ENCODE measurements around the gene RANBP10. TPM values are rescaled to one million over a fixed set of nuclear protein-coding genes. Genes with fewer than 3 reads are reported as not detected.
"Not testable (repeated sequence)": the region's sequence is repeated elsewhere in the genome, so short reads cannot be mapped to it uniquely, and the experiment has no call there.

The RANBP10 gene
- total RNA-seq, 2 experiments from 2014 or later = 23.2 to 24.3 TPM

DNA sequence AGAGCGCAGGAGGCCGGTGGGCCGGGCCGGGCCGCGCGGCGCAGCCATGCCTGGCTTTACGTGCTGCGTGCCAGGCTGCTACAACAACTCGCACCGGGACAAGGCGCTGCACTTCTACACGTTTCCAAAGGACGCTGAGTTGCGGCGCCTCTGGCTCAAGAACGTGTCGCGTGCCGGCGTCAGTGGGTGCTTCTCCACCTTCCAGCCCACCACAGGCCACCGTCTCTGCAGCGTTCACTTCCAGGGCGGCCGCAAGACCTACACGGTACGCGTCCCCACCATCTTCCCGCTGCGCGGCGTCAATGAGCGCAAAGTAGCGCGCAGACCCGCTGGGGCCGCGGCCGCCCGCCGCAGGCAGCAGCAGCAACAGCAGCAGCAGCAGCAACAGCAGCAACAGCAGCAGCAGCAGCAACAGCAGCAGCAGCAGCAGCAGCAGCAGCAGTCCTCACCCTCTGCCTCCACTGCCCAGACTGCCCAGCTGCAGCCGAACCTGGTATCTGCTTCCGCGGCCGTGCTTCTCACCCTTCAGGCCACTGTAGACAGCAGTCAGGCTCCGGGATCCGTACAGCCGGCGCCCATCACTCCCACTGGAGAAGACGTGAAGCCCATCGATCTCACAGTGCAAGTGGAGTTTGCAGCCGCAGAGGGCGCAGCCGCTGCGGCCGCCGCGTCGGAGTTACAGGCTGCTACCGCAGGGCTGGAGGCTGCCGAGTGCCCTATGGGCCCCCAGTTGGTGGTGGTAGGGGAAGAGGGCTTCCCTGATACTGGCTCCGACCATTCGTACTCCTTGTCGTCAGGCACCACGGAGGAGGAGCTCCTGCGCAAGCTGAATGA lies 36.4 kb upstream of the RANBP10 start:
- H3K4me1 Mint-ChIP-seq = peaks cover 42% of the 10 kb centered on the region
- peak; percentile 72 for DNase-seq
- POLR2A ChIA-PET = interaction anchor here (0.7 to 4.4 kb wide), 5 partner anchors 9 to 362 kb away, joined by 3 to 43 read pairs (median 3); partner anchors contain the start of gene ATP6V0D1
- peak overlapping the region; percentile 98 for H3K27ac Mint-ChIP-seq
- H3K27me3 Mint-ChIP-seq = no peaks in the 10 kb centered on the region
- peak overlapping the region; percentile 94 for H3K4me3 Mint-ChIP-seq
- H3K9me3 Mint-ChIP-seq = no peaks in the 10 kb centered on the region
- CTCF ChIA-PET = interaction anchor here (0.8 to 4.1 kb wide), 11 partner anchors 9 to 321 kb away, joined by 3 to 22 read pairs (median 4); partner anchors contain the start of genes C16orf86, GFOD2, RANBP10 and TSNAXIP1
- peaks cover 16% of the 10 kb centered on the region for H3K36me3 Mint-ChIP-seq (ENCODE audit: low read depth)

GRCh38 chr16:67841816-67842508 lies 35.6 kb upstream of the RANBP10 start, which contains the start of gene THAP11:
Gene THAP11 (plus strand): TSS chr16:67842320. CDS start chr16:67842555, 235 bp downstream.
- ChIA-PET POLR2A (interaction anchor here (0.9 kb wide), 2 partner anchors 9 to 35 kb away, joined by 3 read pairs; partner anchors contain the start of genes RANBP10 and TSNAXIP1), CTCF (interaction anchor here (1.0 to 1.9 kb wide), 5 partner anchors 21 to 182 kb away, joined by 3 to 9 read pairs (median 3); partner anchors contain the start of genes ACD, GFOD2 and RANBP10)
- Mint-ChIP-seq H3K27me3 (no peaks in the 10 kb centered on the region), H3K4me3 (peak within 1 kb of the TSS; percentile 94), H3K27ac (peak within 1 kb of the TSS; percentile 98), H3K9me3 (no peaks in the 10 kb centered on the region), H3K4me1 (peaks cover 38% of the 10 kb centered on the region), H3K36me3 (ENCODE audit: low read depth) (peaks cover 16% of the 10 kb centered on the region)
- peak; percentile 95 for DNase-seq

GRCh38 chr16:67841198-67841815 lies 34.9 kb upstream of the RANBP10 start:
- POLR2A ChIA-PET = interaction anchor here (0.6 to 1.2 kb wide), 4 partner anchors 8 to 606 kb away, joined by 3 read pairs; partner anchors contain the start of genes RANBP10 and TSNAXIP1
- Mint-ChIP-seq H3K27ac (peak overlapping the region; percentile 95), H3K36me3 (ENCODE audit: low read depth) (peaks cover 16% of the 10 kb centered on the region), H3K27me3 (no peaks in the 10 kb centered on the region), H3K9me3 (no peaks in the 10 kb centered on the region), H3K4me1 (peaks cover 38% of the 10 kb centered on the region), H3K4me3 (peak overlapping the region; percentile 88)
- CTCF ChIA-PET = interaction anchor here (0.6 to 1.9 kb wide), 9 partner anchors 8 to 224 kb away, joined by 3 to 9 read pairs (median 3); partner anchors contain the start of genes ACD and RANBP10
- DNase-seq = no peak

- POLR2A ChIA-PET = no interaction called here
- CTCF ChIA-PET = no interaction called here
- no peak overlapping the region for H3K4me3 Mint-ChIP-seq
Measured at GRCh38 chr16:67837811-67838210, 31.5 kb upstream of the RANBP10 start.

GRCh38 chr16:67837190-67837589 lies 30.8 kb upstream of the RANBP10 start:
- H3K4me3 Mint-ChIP-seq, CTCF ChIA-PET: not testable (repeated sequence)
- POLR2A ChIA-PET = interaction anchor here (1.4 kb wide), 1 partner anchor 12 kb away, joined by 3 read pairs; no protein-coding TSS in a partner anchor

More at GRCh38 chr16:67837811-67838210, 31.5 kb upstream of the RANBP10 start:
- DNase-seq = no peak
- no peaks in the 10 kb centered on the region for H3K9me3 Mint-ChIP-seq
- peaks cover 18% of the 10 kb centered on the region for H3K4me1 Mint-ChIP-seq
- H3K27me3 Mint-ChIP-seq = no peaks in the 10 kb centered on the region
- no peak overlapping the region for H3K27ac Mint-ChIP-seq
- peaks cover 3% of the 10 kb centered on the region for H3K36me3 Mint-ChIP-seq (ENCODE audit: low read depth)

DNA sequence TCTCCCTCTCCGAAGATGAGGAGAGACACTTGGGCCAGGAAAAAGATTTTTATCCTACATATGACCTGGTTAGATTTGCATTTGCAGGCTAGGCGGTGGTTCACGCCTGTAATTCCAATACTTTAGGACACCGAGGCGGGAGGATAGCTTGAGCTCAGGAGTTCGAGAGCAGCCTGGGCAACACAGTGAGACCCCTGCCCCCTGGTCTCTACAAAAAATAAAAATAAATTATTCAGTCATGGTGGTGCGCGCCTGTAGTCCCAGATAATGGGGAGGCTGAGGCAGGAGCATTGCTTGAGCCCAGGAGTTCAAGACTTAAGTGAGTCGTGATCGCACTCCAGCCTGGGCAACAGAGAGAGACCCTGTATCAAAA lies 27.9 kb upstream of the RANBP10 start:
- Mint-ChIP-seq H3K4me3 (peak overlapping the region; percentile 84), H3K9me3 (no peaks in the 10 kb centered on the region), H3K27me3 (no peaks in the 10 kb centered on the region), H3K27ac (peak overlapping the region; percentile 77), H3K4me1 (peaks cover 22% of the 10 kb centered on the region), H3K36me3 (ENCODE audit: low read depth) (peaks cover 7% of the 10 kb centered on the region)
- CTCF ChIA-PET = interaction anchor here (0.8 to 2.5 kb wide), 6 partner anchors 11 to 313 kb away, joined by 3 to 22 read pairs (median 10); partner anchors contain the start of gene NUTF2
- POLR2A ChIA-PET = interaction anchor here (0.8 to 3.2 kb wide), 13 partner anchors 10 to 411 kb away, joined by 3 to 43 read pairs (median 4); partner anchors contain the start of genes ATP6V0D1, CENPT, DUS2 and EDC4
- DNase-seq = no peak

More at GRCh38 chr16:67837190-67837589, 30.8 kb upstream of the RANBP10 start:
- H3K9me3 Mint-ChIP-seq; DNase-seq; H3K27ac Mint-ChIP-seq; H3K36me3 Mint-ChIP-seq (ENCODE audit: low read depth); H3K27me3 Mint-ChIP-seq: not testable (repeated sequence)
- H3K4me1 Mint-ChIP-seq = peaks cover 24% of the 10 kb centered on the region

GRCh38 chr16:67833415-67834241 lies 27.3 kb upstream of the RANBP10 start:
- Mint-ChIP-seq H3K9me3 (no peaks in the 10 kb centered on the region), H3K27ac (peak overlapping the region; percentile 77), H3K27me3 (no peaks in the 10 kb centered on the region), H3K4me3 (peak overlapping the region; percentile 84), H3K4me1 (peaks cover 22% of the 10 kb centered on the region), H3K36me3 (ENCODE audit: low read depth) (peaks cover 7% of the 10 kb centered on the region)
- CTCF ChIA-PET = interaction anchor here (0.6 to 2.5 kb wide), 11 partner anchors 7 to 312 kb away, joined by 3 to 22 read pairs (median 4); partner anchors contain the start of genes NUTF2, RANBP10 and TSNAXIP1
- peak; percentile 96 for DNase-seq
- POLR2A ChIA-PET = interaction anchor here (0.8 to 3.2 kb wide), 16 partner anchors 8 to 412 kb away, joined by 3 to 43 read pairs (median 4); partner anchors contain the start of genes ATP6V0D1, CENPT, DUS2 and EDC4

DNA sequence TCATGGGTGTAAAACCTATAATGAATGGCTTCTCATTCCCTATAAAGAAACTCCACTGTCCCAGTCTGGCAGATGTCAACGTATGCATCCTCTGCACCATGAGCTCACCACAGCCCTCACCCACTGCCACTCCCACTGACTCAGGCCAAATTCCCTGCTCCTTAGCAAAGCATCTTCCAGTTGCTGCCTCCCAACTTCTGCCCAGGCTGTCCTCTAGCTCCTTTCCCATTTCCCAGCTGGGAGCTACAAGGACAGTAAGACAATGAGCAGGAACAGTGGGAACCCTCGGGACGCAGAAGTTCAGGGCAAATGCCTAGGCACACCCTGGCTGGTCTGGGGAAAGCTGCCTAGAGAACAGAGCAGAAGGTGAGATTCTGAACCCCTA lies 26.7 kb upstream of the RANBP10 start:
- peaks cover 22% of the 10 kb centered on the region for H3K4me1 Mint-ChIP-seq
- H3K27ac Mint-ChIP-seq = peak overlapping the region; percentile 16
- H3K36me3 Mint-ChIP-seq (ENCODE audit: low read depth) = peaks cover 7% of the 10 kb centered on the region
- peak; percentile 21 for DNase-seq
- H3K27me3 Mint-ChIP-seq = no peaks in the 10 kb centered on the region
- ChIA-PET POLR2A (interaction anchor here (1.0 to 3.2 kb wide), 12 partner anchors 8 to 352 kb away, joined by 3 to 43 read pairs (median 4); partner anchors contain the start of genes ATP6V0D1, EDC4, GFOD2 and NUTF2), CTCF (interaction anchor here (0.6 to 2.5 kb wide), 9 partner anchors 8 to 312 kb away, joined by 3 to 22 read pairs (median 5); partner anchors contain the start of genes NUTF2, RANBP10 and TSNAXIP1)
- H3K9me3 Mint-ChIP-seq = no peaks in the 10 kb centered on the region
- peak overlapping the region; percentile 84 for H3K4me3 Mint-ChIP-seq

DNA sequence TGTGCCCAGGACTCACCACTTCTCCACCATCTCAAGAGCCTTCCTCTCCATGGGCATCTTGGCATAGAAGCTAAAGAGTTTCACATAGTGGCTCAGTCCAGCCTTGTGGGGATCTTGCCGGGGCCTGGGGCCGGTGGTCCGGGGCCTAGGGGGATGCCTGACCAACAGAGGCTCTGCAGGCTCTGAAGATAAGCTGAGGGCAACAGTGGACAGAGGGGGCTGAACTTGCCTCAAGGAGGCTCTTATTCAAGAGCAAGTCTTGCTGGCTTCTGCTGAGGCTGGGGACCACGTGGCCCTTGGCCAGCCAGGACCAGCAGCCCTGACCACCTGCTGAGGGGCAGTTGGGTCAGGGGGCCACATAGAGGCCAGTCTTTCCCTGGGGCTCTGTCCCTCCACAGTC lies 22.3 kb upstream of the RANBP10 start:
- CTCF ChIA-PET = interaction anchor here (0.6 to 1.4 kb wide), 2 partner anchors 13 to 156 kb away, joined by 4 to 6 read pairs; no protein-coding TSS in a partner anchor

GRCh38 chr16:67825906-67826305 lies 19.5 kb upstream of the RANBP10 start:
- CTCF ChIA-PET = interaction anchor here (3.6 kb wide), 1 partner anchor 9 kb away, joined by 17 read pairs; no protein-coding TSS in a partner anchor
- Mint-ChIP-seq H3K36me3 (ENCODE audit: low read depth) (peaks cover 7% of the 10 kb centered on the region), H3K27me3 (no peaks in the 10 kb centered on the region), H3K27ac (no peak overlapping the region), H3K4me3 (no peak overlapping the region), H3K4me1 (no peaks in the 10 kb centered on the region), H3K9me3 (no peaks in the 10 kb centered on the region)
- POLR2A ChIA-PET = interaction anchor here (1.3 kb wide), 1 partner anchor 11 kb away, joined by 3 read pairs; no protein-coding TSS in a partner anchor
- no peak for DNase-seq

More for the DNA sequence above, 22.3 kb upstream of the RANBP10 start:
- Mint-ChIP-seq H3K36me3 (ENCODE audit: low read depth) (peaks cover 7% of the 10 kb centered on the region), H3K27ac (no peak overlapping the region), H3K4me3 (no peak overlapping the region), H3K9me3 (no peaks in the 10 kb centered on the region), H3K4me1 (peaks cover 16% of the 10 kb centered on the region), H3K27me3 (no peaks in the 10 kb centered on the region)
- no peak for DNase-seq
- POLR2A ChIA-PET = no interaction called here

GRCh38 chr16:67825119-67825518 lies 18.8 kb upstream of the RANBP10 start:
- CTCF ChIA-PET = interaction anchor here (1.9 to 3.6 kb wide), 2 partner anchors 9 to 10 kb away, joined by 5 to 17 read pairs; no protein-coding TSS in a partner anchor
- no peak for DNase-seq

More at GRCh38 chr16:67825119-67825518, 18.8 kb upstream of the RANBP10 start:
- H3K9me3 Mint-ChIP-seq = no peaks in the 10 kb centered on the region
- POLR2A ChIA-PET = interaction anchor here (1.3 kb wide), 1 partner anchor 11 kb away, joined by 3 read pairs; no protein-coding TSS in a partner anchor
- no peak overlapping the region for H3K4me3 Mint-ChIP-seq
- no peaks in the 10 kb centered on the region for H3K27me3 Mint-ChIP-seq
- no peak overlapping the region for H3K27ac Mint-ChIP-seq
- peaks cover 4% of the 10 kb centered on the region for H3K36me3 Mint-ChIP-seq (ENCODE audit: low read depth)
- no peaks in the 10 kb centered on the region for H3K4me1 Mint-ChIP-seq
